ENCODE data around the gene DLG1. TPM values are rescaled to one million over a fixed set of nuclear protein-coding genes. Genes with fewer than 3 reads are reported as not detected.
"Not testable (repeated sequence)": the region's sequence is repeated elsewhere in the genome, so short reads cannot be mapped to it uniquely, and the experiment has no call there.

The DLG1 gene
- total RNA-seq, 1 donor: 49.6 TPM

GRCh38 chr3:197064771-197065170 is 233.6 kb downstream of the DLG1 start:
- DNase-seq (ENCODE audit: low read depth): no peak
- TF ChIP-seq CTCF (IDR thresholded peaks at IDR 0.05; ENCODE audit: insufficient read depth, low read length): no peak
- H3K4me3 ChIP-seq (ENCODE audit: low read depth, low read length): no peak overlapping the region

- TF ChIP-seq CTCF (IDR thresholded peaks at IDR 0.05; ENCODE audit: insufficient read depth, low read length): no peak
- no peak for DNase-seq (ENCODE audit: low read depth)
- no peak overlapping the region for H3K4me3 ChIP-seq (ENCODE audit: low read depth, low read length)
Observed at GRCh38 chr3:197062446-197062845, 236.0 kb downstream of the DLG1 start.

GRCh38 chr3:197051637-197052036 is 246.8 kb downstream of the DLG1 start:
- not testable (repeated sequence) for H3K4me3 ChIP-seq (ENCODE audit: low read depth, low read length); DNase-seq (ENCODE audit: low read depth)

- DNase-seq (ENCODE audit: low read depth): no peak
- no peak overlapping the region for H3K4me3 ChIP-seq (ENCODE audit: low read depth, low read length)
- no peak for TF ChIP-seq CTCF (IDR thresholded peaks at IDR 0.05; ENCODE audit: insufficient read depth, low read length)
Observed at GRCh38 chr3:197050511-197050910, 247.9 kb downstream of the DLG1 start.

GRCh38 chr3:197042539-197042938 is 255.9 kb downstream of the DLG1 start:
- H3K4me3 ChIP-seq (ENCODE audit: low read depth, low read length): no peak overlapping the region
- no peak for DNase-seq (ENCODE audit: low read depth)
- TF ChIP-seq CTCF (IDR thresholded peaks at IDR 0.05; ENCODE audit: insufficient read depth, low read length): no peak

- TF ChIP-seq CTCF (IDR thresholded peaks at IDR 0.05; ENCODE audit: insufficient read depth, low read length): no peak
- no peak for DNase-seq (ENCODE audit: low read depth)
- no peak overlapping the region for H3K4me3 ChIP-seq (ENCODE audit: low read depth, low read length)
Observed at GRCh38 chr3:197041875-197042488, 256.4 kb downstream of the DLG1 start.

GRCh38 chr3:197040658-197041057 is 257.8 kb downstream of the DLG1 start:
- no peak overlapping the region for H3K4me3 ChIP-seq (ENCODE audit: low read depth, low read length)
- DNase-seq (ENCODE audit: low read depth): no peak
- no peak for TF ChIP-seq CTCF (IDR thresholded peaks at IDR 0.05; ENCODE audit: insufficient read depth, low read length)
